Adrenal gland (tissue), 12 donors: ENCODE results near the gene OLIG1. TPM values are rescaled to one million over a fixed set of nuclear protein-coding genes. Genes with fewer than 3 reads are reported as not detected.

Experiments used
- DNase-seq, 7 donors: peaks; one replicate each; pipeline ENCODE4 v3.0.0-alpha.2; 2019 to 2020
- H3K27ac ChIP-seq, 5 donors: fragments of 200-600 bp; sonication (generic) in 4 of 5; 1 replicate in 3 of 5; 2 replicates in 2 of 5; pipeline versions ENCODE4 v1.5.1 to v1.8.0; 2016 to 2020; ENCODE audit warnings: mild to moderate bottlenecking in 1 of 5
- H3K27me3 ChIP-seq: fragments of 200-600 bp; 2 replicates; pipeline ENCODE4 v1.8.0; 2021
- H3K36me3 ChIP-seq, 2 donors: fragments of 200-600 bp; replicated peaks in 1 of 2; 1 replicate in 1 of 2; 2 replicates in 1 of 2; pipeline versions ENCODE4 v1.5.1 to v1.8.0; 2018 to 2022
- H3K4me1 ChIP-seq, 2 donors: fragments of 200-600 bp; replicated peaks in 1 of 2; 1 replicate in 1 of 2; 2 replicates in 1 of 2; pipeline versions ENCODE4 v1.5.1 to v1.8.0; 2018 to 2021
- H3K4me3 ChIP-seq, 4 donors: fragments of 200-600 bp; sonication (generic) in 3 of 4; one replicate each; pipeline ENCODE4 v1.5.1; 2016 to 2018
- H3K9me3 ChIP-seq, 3 donors: fragments of 200-600 bp; sonication (generic) in 1 of 3; replicated peaks in 1 of 3; 1 replicate in 2 of 3; 2 replicates in 1 of 3; pipeline versions ENCODE4 v1.5.1 to v1.8.0; 2016 to 2021
- POLR2A ChIP-seq, 2 donors: fragments of 450-650 bp; IDR thresholded peaks; one replicate each; pipeline ENCODE4 v1.6.1; 2017; ENCODE audit warnings: antibody characterized with exemption in 2 of 2, mild to moderate bottlenecking in 2 of 2, moderate library complexity in 1 of 2
- WGBS, 4 donors: extraction: QIAGEN DNeasy Blood & Tissue Kit in 2 of 4; methylation state at CpG; one replicate each; pipeline versions ENCODE4 v1.1.5 to v1.1.7; 2013 to 2017; 5-methylcytosine and 5-hydroxymethylcytosine counted together
- intact Hi-C, 2 donors: fragments of 100-400 bp; cut with DNase I; formaldehyde crosslinking; loops; one replicate each; pipeline versions ENCODE4 v1.14.1 to v1.15.0; 2022 to 2023
- polyA plus RNA-seq, 3 donors: library from polyadenylated mRNA; stranded (reverse); fragments of 200-250 nt in 2 of 3; fragments of 350-450 nt in 1 of 3; fragmentation: Illumina TruSeq in 1 of 3; extraction: RNeasy Lipid Tissue Mini Kit (QIAGEN cat#74804) in 1 of 3; gene quantifications; one replicate each; pipeline ENCODE4 v1.2.3, GENCODE V29; 2013 to 2014
- total RNA-seq, 9 donors: library from RNA; depleted of rRNA in 4 of 9; stranded (reverse); fragments of >200 nt in 4 of 9; fragments of 120-200 nt in 1 of 9; fragmentation: NEBNext Ultra II Directional in 1 of 9; extraction: Animal tissue kit (Norgen Biotek cat#: 25700) in 1 of 9; gene quantifications; one replicate each; pipeline versions ENCODE4 v1.1.0 to v1.2.4, GENCODE V29; 2013 to 2023
- TF ChIP-seq, protein P1 (sequence below), 6 experiments: fragments of 450-650 bp in 4 of 6; fragments of 200-600 bp in 2 of 6; sonication (generic) in 1 of 6; IDR thresholded peaks; 1 replicate in 5 of 6; 2 replicates in 1 of 6; pipeline versions ENCODE4 v1.5.1 to v1.8.0; 2016 to 2021; ENCODE audit warnings: antibody characterized with exemption in 6 of 6, mild to moderate bottlenecking in 2 of 6, moderate library complexity in 1 of 6
- donor health status: healthy with polysubstance abuse.
- donor health status: Bipolar disorder and iron deficiency.
- donor health status: DM: yes; HTN: yes; CAD: no.
- donor health status: DM: no; HTN: no; CAD: no.
- donor health status: DM: no; HTN: no; CAD: no.
- donor health status: DM: yes; HTN: yes; CAD: no.

Gene OLIG1
- total and polyA plus RNA-seq, 12 donors, result 0.11 to 1.8 (median 0.50) TPM; not detected in 9

DNA sequence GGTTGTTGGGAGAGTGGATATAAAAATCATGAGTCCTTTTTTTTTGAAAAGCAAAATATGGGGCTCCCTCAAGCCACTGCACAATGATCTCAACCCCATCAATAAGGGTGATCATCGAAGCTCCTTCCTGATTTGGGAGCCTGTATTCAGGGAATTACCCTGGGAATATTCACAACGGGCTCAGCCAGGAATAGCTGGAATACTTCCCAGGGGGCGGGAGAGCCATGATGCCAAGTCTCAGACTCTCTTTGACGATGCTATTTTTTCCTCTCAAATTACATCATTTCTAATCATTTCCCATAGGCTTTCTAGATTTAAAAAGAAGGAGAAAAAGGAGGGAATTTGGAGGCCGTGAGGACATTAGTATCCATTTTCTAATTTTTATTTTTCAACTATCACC is 18.4 kb downstream of the OLIG1 start:
- Histone ChIP-seq H3K4me3 (no peak overlapping the region), H3K36me3 (no peaks in the 10 kb centered on the region), H3K27ac (no peak overlapping the region), H3K4me1 (no peaks in the 10 kb centered on the region), H3K9me3 (no peaks in the 10 kb centered on the region), H3K27me3 (peaks cover 11% of the 10 kb centered on the region)
- WGBS, 4 donors, result 58 to 76% (median 65%) methylated on average over 5 of the region's 5 CpGs
- DNase-seq, result no peak
- TF ChIP-seq POLR2A (IDR thresholded peaks at IDR 0.05), result no peak
- TF ChIP-seq, protein P1, sequence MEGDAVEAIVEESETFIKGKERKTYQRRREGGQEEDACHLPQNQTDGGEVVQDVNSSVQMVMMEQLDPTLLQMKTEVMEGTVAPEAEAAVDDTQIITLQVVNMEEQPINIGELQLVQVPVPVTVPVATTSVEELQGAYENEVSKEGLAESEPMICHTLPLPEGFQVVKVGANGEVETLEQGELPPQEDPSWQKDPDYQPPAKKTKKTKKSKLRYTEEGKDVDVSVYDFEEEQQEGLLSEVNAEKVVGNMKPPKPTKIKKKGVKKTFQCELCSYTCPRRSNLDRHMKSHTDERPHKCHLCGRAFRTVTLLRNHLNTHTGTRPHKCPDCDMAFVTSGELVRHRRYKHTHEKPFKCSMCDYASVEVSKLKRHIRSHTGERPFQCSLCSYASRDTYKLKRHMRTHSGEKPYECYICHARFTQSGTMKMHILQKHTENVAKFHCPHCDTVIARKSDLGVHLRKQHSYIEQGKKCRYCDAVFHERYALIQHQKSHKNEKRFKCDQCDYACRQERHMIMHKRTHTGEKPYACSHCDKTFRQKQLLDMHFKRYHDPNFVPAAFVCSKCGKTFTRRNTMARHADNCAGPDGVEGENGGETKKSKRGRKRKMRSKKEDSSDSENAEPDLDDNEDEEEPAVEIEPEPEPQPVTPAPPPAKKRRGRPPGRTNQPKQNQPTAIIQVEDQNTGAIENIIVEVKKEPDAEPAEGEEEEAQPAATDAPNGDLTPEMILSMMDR (IDR thresholded peaks at IDR 0.05), result no peak
- intact Hi-C loops, result no loop called here

DNA sequence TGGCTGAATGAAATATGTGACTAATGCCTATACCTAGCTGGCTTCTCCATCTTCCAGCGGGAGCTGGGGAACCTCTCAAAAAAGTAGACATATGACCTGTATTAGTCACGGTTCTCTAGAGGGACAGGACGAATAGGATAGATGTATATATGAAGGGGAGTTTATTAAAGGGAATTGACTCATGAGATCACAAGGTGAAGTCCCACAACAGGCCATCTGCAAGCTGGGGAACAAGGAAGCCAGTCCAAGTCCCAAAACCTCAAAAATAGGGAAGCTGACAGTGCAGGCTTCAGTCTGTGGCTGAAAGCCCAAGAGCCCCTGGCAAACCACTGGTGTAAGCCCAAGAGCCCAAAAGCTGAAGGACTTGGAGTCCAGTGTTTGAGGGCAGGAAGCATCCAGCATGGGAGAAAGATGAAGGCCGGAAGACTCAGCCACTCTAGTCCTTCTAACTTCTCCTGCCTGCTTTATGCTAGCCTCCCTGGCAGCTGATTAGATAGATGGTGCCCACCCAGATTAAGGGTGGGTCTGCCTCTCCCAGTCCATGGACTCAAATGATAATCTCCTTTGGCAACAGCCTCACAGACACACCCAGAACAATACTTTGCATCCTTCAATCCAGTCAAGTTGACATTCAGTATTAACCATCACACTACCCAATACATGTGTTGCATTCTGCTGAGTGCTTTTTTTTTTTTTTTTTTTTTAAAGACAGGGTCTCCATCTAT is 19.6 kb downstream of the OLIG1 start:
- TF ChIP-seq POLR2A (IDR thresholded peaks at IDR 0.05), result no peak
- TF ChIP-seq, protein P1 (IDR thresholded peaks at IDR 0.05), result no peak
- intact Hi-C loops, result no loop called here
- Histone ChIP-seq H3K4me3 (no peak overlapping the region), H3K4me1 (no peaks in the 10 kb centered on the region), H3K27ac (no peak overlapping the region), H3K9me3 (no peaks in the 10 kb centered on the region), H3K27me3 (peaks cover 11% of the 10 kb centered on the region), H3K36me3 (no peaks in the 10 kb centered on the region)
- peak in 5 of 7 donors; percentile 27 to 59 (median 39) for DNase-seq
- 63 to 71% (median 67%) methylated on average over 4 of the region's 4 CpGs for WGBS, 4 donors

GRCh38 chr21:33096426-33096825 is 26.5 kb downstream of the OLIG1 start:
- intact Hi-C loops, result no loop called here
- 22 to 29% (median 26%) methylated on average over 5 of the region's 5 CpGs for WGBS, 4 donors
- no peaks in the 10 kb centered on the region for H3K36me3 ChIP-seq
- H3K4me1 ChIP-seq, result no peaks in the 10 kb centered on the region
- no peak for DNase-seq
- no peaks in the 10 kb centered on the region for H3K9me3 ChIP-seq
- no peak overlapping the region for H3K4me3 ChIP-seq
- H3K27ac ChIP-seq, result no peak overlapping the region
- no peak for TF ChIP-seq POLR2A (IDR thresholded peaks at IDR 0.05)
- TF ChIP-seq, protein P1 (IDR thresholded peaks at IDR 0.05), result no peak
- H3K27me3 ChIP-seq, result peaks cover 17% of the 10 kb centered on the region

GRCh38 chr21:33099131-33099530 is 29.2 kb downstream of the OLIG1 start:
- no peak overlapping the region for H3K27ac ChIP-seq
- TF ChIP-seq POLR2A (IDR thresholded peaks at IDR 0.05), result no peak
- TF ChIP-seq, protein P1 (IDR thresholded peaks at IDR 0.05), result no peak
- WGBS, 4 donors, result 60 to 71% (median 68%) methylated on average over 6 to 7 of the region's 7 CpGs
- peaks cover 30% of the 10 kb centered on the region for H3K27me3 ChIP-seq
- no peak overlapping the region for H3K4me3 ChIP-seq
- intact Hi-C loops, result no loop called here
- no peak for DNase-seq
- no peaks in the 10 kb centered on the region for H3K9me3 ChIP-seq
- no peaks in the 10 kb centered on the region for H3K4me1 ChIP-seq
- H3K36me3 ChIP-seq, result no peaks in the 10 kb centered on the region
